ENCODE measurements around the gene LRP2.

DNA sequence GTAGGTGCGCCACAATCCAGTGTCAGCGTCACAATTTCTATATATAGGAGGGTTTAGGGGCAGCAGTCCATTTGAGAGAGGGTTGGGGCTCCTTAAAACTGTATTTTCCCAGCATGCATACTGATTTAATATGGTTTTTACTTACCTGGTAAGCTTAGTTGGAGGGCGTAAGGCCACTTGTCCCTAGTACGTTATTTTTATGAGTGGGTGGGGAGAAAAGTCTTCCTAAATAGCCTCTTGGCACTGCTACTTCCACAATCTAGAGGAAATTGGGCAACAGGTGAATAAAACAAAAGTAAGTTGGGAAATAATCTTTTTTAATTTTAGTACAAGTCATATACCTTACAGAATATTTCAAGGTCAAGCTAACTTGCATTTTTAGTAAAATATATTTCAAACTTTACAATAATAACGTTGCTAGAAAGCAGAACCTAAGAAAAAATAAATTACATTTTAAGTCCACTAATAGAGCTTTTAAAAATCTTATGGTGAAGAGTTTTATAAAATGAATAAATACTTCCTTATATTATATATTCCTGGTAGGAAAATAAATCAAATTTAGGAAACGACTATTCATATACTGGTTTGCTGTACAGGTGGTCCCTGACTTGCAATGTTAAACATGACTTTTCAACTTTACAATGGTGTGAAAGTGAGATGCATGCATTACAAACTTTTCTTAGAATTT, 272.1 kb downstream of the LRP2 start:
- no peak for TF ChIP-seq EZH2 (IDR thresholded peaks at IDR 0.05; ENCODE audit: low read length, missing control alignments)
- TF ChIP-seq, protein P1, sequence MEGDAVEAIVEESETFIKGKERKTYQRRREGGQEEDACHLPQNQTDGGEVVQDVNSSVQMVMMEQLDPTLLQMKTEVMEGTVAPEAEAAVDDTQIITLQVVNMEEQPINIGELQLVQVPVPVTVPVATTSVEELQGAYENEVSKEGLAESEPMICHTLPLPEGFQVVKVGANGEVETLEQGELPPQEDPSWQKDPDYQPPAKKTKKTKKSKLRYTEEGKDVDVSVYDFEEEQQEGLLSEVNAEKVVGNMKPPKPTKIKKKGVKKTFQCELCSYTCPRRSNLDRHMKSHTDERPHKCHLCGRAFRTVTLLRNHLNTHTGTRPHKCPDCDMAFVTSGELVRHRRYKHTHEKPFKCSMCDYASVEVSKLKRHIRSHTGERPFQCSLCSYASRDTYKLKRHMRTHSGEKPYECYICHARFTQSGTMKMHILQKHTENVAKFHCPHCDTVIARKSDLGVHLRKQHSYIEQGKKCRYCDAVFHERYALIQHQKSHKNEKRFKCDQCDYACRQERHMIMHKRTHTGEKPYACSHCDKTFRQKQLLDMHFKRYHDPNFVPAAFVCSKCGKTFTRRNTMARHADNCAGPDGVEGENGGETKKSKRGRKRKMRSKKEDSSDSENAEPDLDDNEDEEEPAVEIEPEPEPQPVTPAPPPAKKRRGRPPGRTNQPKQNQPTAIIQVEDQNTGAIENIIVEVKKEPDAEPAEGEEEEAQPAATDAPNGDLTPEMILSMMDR (conservative IDR thresholded peaks at IDR 0.05 in 1 of 2, IDR thresholded peaks at IDR 0.05 in 1 of 2; ENCODE audit: low read depth in 1 of 2, low read length in 2 of 2) = no peak
